Lung (tissue), 12 donors: Measurements from ENCODE around the gene DLL3. TPM values are rescaled to one million over a fixed set of nuclear protein-coding genes. Genes with fewer than 3 reads are reported as not detected.
A peak's percentile ranks its signal among the peaks of the same experiment; 100 is the strongest.

Experiments
- ATAC-seq: fragments of 200-7000 bp; cut with Tn5 transposase; one replicate; pipeline ENCODE4 v1.9.1; 2020; ENCODE audit warnings: moderate number of reproducible peaks; ENCODE audit not compliant: insufficient read depth, low FRiP score
- DNase-seq, 3 donors: peaks; one replicate each; pipeline ENCODE4 v3.0.0-alpha.2; 2013 to 2017
- H3K27ac ChIP-seq, 2 donors: one replicate each; pipeline ENCODE4 v1.5.1; 2013; ENCODE audit warnings: mild to moderate bottlenecking in 2 of 2, moderate library complexity in 2 of 2, control low read depth in 1 of 2, inconsistent platforms in 1 of 2, low read depth in 1 of 2, low read length in 1 of 2
- H3K27me3 ChIP-seq, 3 donors: one replicate each; pipeline ENCODE4 v1.5.1; 2013; ENCODE audit warnings: low read length in 2 of 3; ENCODE audit not compliant: control insufficient read depth in 3 of 3, insufficient read depth in 3 of 3
- H3K36me3 ChIP-seq, 4 donors: one replicate each; pipeline ENCODE4 v1.5.1; 2013; ENCODE audit warnings: low read length in 4 of 4, mild to moderate bottlenecking in 1 of 4, moderate library complexity in 1 of 4; ENCODE audit not compliant: control insufficient read depth in 4 of 4, insufficient read depth in 4 of 4
- H3K4me1 ChIP-seq, 5 donors: one replicate each; pipeline ENCODE4 v1.5.1; 2013; ENCODE audit warnings: low read length in 5 of 5, mild to moderate bottlenecking in 2 of 5, moderate library complexity in 1 of 5; ENCODE audit not compliant: control insufficient read depth in 5 of 5, insufficient read depth in 5 of 5
- H3K4me3 ChIP-seq: one replicate; pipeline ENCODE4 v1.5.1; 2013; ENCODE audit warnings: mild to moderate bottlenecking, control low read depth, moderate library complexity
- H3K9ac ChIP-seq, 2 donors: one replicate each; pipeline ENCODE4 v1.5.1; 2013; ENCODE audit warnings: low read length in 2 of 2, control low read depth in 1 of 2; ENCODE audit not compliant: insufficient read depth in 1 of 2
- H3K9me3 ChIP-seq, 4 donors: one replicate each; pipeline ENCODE4 v1.5.1; 2013; ENCODE audit warnings: low read length in 3 of 4, mild to moderate bottlenecking in 1 of 4, moderate library complexity in 1 of 4; ENCODE audit not compliant: control insufficient read depth in 4 of 4, insufficient read depth in 3 of 4
- CTCF ChIP-seq: IDR thresholded peaks from 2 replicates; pipeline ENCODE4 v1.5.1; 2012; ENCODE audit warnings: mild to moderate bottlenecking; ENCODE audit errors: control extremely low read depth, extremely low read depth
- WGBS, 2 donors: extraction: QIAGEN DNeasy Blood & Tissue Kit; methylation state at CpG; one replicate each; pipeline ENCODE4 v1.1.7; 2013; 5-methylcytosine and 5-hydroxymethylcytosine counted together
- polyA plus RNA-seq, 2 donors: library from polyadenylated mRNA; stranded (reverse); fragments of 200-250 nt; gene quantifications; one replicate each; pipeline ENCODE4 v1.2.1, GENCODE V29; 2013
- total RNA-seq, 2 donors: library from RNA; depleted of rRNA in 1 of 2; stranded (reverse); fragments of >200 nt in 1 of 2; gene quantifications; one replicate each; pipeline ENCODE4 v1.2.1, GENCODE V29; 2014 to 2021
- donor health status: control.
- donor health status: control.
- donor health status: Bipolar disorder and iron deficiency.
- donor health status: healthy.
- donor health status: DM: yes; HTN: yes; CAD: no.

Gene DLL3
- total and polyA plus RNA-seq, 4 donors: 0.07 TPM; not detected in 3

DNA sequence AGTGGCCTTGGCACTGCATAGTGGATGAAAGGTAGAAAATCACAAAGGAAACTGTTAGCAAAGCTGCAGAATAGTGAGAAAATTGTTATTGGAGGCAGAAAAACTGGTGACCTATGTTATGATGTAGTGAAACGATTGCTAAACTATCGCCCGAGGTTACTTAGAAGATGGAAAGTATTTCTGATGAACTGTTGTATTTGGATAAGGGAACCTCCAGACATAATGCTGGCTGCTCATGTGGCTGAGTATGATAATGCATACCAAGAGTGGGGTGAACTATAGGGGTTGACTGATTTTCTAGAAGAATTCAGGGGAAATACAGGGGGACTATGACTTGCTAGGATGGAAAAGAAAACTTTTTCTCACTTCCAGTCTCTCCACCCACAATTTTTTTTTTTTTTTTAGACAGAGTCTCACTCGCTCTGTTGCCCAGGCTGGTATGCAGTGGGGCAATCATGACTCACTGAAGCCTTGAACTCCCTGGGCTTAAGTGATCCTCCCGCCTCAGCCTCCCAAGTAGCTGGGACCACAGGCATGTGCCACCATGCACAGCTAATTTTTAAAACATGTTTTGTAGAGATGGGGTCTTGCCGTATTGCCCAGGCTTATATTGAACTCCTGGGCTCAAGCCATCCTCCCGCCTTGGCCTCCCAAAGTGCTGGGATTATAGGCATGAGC is 45.6 kb downstream of the DLL3 start:
- Histone ChIP-seq H3K27ac (no peak overlapping the region), H3K4me3 (no peak overlapping the region), H3K9me3 (no peaks in the 10 kb centered on the region), H3K4me1 (peaks cover 0 to 5% (median 0%) of the 10 kb centered on the region in 5 donors), H3K36me3 (no peaks in the 10 kb centered on the region), H3K27me3 (peaks cover 0 to 3% (median 0%) of the 10 kb centered on the region in 3 donors), H3K9ac (no peak overlapping the region)
- no peak for TF ChIP-seq CTCF
- DNase-seq (peak in 1 of 3 donors; percentile 51), ATAC-seq (no peak)
- 81 to 93% methylated on average over 7 of the region's 7 CpGs for WGBS, 2 donors

DNA sequence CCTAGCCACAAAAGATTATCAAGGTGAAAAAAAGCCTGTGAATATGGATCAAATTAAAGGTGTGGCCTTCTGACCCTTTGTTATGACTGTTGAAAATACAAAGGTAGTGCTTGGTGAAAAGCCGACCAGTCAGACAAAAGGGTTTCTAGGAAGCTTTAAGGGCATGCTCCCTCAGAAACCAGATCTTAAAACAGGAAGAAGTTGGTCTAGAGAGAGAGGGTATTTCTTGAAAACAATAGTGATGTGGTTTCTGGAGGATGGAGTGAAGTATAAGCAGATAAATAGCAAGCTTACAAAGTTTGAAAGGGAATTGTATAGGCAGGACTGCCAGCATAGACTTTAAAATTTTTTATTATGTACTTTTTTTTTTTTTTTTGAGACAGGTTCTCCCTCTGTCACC is 46.2 kb downstream of the DLL3 start:
- H3K4me1 ChIP-seq: peaks cover 0 to 5% (median 0%) of the 10 kb centered on the region in 5 donors

DNA sequence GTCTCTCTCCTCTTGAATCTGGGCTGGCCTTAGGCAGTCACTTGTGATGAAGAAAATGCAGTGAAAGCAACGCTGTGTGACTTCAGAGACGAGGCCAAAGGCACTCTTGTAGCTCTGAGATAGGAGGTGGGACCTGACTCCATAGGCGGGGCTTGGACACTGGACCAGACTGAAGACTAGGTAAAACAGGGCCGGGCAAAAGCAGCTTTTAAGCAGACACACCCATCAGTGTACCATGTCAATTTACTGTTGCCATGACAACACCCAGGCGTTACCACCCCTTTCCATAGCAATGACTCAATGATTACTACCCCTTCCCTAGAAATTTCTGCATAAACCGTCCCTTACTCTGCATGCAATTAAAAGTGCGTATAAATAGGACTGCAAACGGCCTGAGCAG is 47.9 kb downstream of the DLL3 start:
- Histone ChIP-seq H3K4me1 (peaks cover 0 to 5% (median 0%) of the 10 kb centered on the region in 5 donors), H3K36me3 (no peaks in the 10 kb centered on the region), H3K4me3 (no peak overlapping the region), H3K27ac (no peak overlapping the region), H3K27me3 (peaks cover 0 to 3% (median 0%) of the 10 kb centered on the region in 3 donors), H3K9me3 (no peaks in the 10 kb centered on the region), H3K9ac (no peak overlapping the region)
- no peak for DNase-seq
- TF ChIP-seq CTCF: no peak
- WGBS, 2 donors: 57 to 73% methylated on average over 8 of the region's 8 CpGs
- no peak for ATAC-seq

More for the DNA sequence above, 46.2 kb downstream of the DLL3 start:
- Histone ChIP-seq H3K27me3 (peaks cover 0 to 3% (median 0%) of the 10 kb centered on the region in 3 donors), H3K9ac (no peak overlapping the region), H3K36me3 (no peaks in the 10 kb centered on the region), H3K9me3 (no peaks in the 10 kb centered on the region), H3K27ac (no peak overlapping the region), H3K4me3 (no peak overlapping the region)
- DNase-seq: no peak
- no peak for TF ChIP-seq CTCF
- ATAC-seq: no peak
- WGBS, 2 donors: 27 to 47% methylated on average over 1 of the region's 1 CpG
